SK-N-SH treated with all-trans-retinoic acid at 6 μM for 48 hours (cell line): ENCODE results near the gene RAP2A.

ENCODE experiments used
- CSDC2 ChIP-seq: fragments of 250-450 bp; sonication (Bioruptor Pico); IDR thresholded peaks from 2 replicates; pipeline ENCODE4 v1.5.0; 2020; ENCODE audit warnings: mild to moderate bottlenecking, moderate library complexity
- ISL1 ChIP-seq: fragments of 250-450 bp; sonication (Bioruptor Pico); IDR thresholded peaks from 2 replicates; pipeline ENCODE4 v2.1.2; 2022; ENCODE audit warnings: mild to moderate bottlenecking, moderate library complexity
- OSR1 ChIP-seq: fragments of 250-450 bp; sonication (Bioruptor Pico); IDR thresholded peaks from 2 replicates; pipeline ENCODE4 v1.8.0; 2022; ENCODE audit warnings: moderate library complexity, mild to moderate bottlenecking, inconsistent platforms
- SNAI2 ChIP-seq: fragments of 250-450 bp; sonication (Bioruptor Pico); IDR thresholded peaks from 2 replicates; pipeline ENCODE4 v1.5.0; 2020; ENCODE audit warnings: mild to moderate bottlenecking, moderate library complexity
- TCF4 ChIP-seq: fragments of 250-450 bp; sonication (Bioruptor Pico); IDR thresholded peaks from 2 replicates; pipeline ENCODE4 v1.8.0; 2021; ENCODE audit warnings: mild to moderate bottlenecking, moderate library complexity, borderline replicate concordance
- ZC3H10 ChIP-seq: fragments of 250-450 bp; sonication (Bioruptor Pico); IDR thresholded peaks from 2 replicates; pipeline ENCODE4 v1.5.1; 2021; ENCODE audit warnings: mild to moderate bottlenecking, moderate library complexity
- ZNF8 ChIP-seq: fragments of 450-650 bp; formaldehyde crosslinking; IDR thresholded peaks from 2 replicates; pipeline ENCODE4 v1.5.0; 2020; ENCODE audit warnings: mild to moderate bottlenecking, moderate library complexity
- TF ChIP-seq, protein P1 (sequence below): fragments of 250-450 bp; sonication (Bioruptor Pico); IDR thresholded peaks from 2 replicates; pipeline ENCODE4 v1.8.0; 2020; ENCODE audit warnings: mild to moderate bottlenecking, moderate library complexity, borderline replicate concordance
- TF ChIP-seq, protein P2 (sequence below): fragments of 250-450 bp; sonication (Bioruptor Pico); IDR thresholded peaks from 2 replicates; pipeline ENCODE4 v1.5.1; 2021; ENCODE audit warnings: mild to moderate bottlenecking, moderate library complexity
- TF ChIP-seq, protein P3 (sequence below): fragments of 250-450 bp; sonication (Bioruptor Pico); IDR thresholded peaks from 2 replicates; pipeline ENCODE4 v1.5.0; 2020; ENCODE audit warnings: mild to moderate bottlenecking, moderate library complexity
- TF ChIP-seq, protein P4 (sequence below): fragments of 250-450 bp; sonication (Bioruptor Pico); IDR thresholded peaks from 2 replicates; pipeline ENCODE4 v1.5.1; 2020; ENCODE audit warnings: low read depth, mild to moderate bottlenecking, moderate library complexity

DNA sequence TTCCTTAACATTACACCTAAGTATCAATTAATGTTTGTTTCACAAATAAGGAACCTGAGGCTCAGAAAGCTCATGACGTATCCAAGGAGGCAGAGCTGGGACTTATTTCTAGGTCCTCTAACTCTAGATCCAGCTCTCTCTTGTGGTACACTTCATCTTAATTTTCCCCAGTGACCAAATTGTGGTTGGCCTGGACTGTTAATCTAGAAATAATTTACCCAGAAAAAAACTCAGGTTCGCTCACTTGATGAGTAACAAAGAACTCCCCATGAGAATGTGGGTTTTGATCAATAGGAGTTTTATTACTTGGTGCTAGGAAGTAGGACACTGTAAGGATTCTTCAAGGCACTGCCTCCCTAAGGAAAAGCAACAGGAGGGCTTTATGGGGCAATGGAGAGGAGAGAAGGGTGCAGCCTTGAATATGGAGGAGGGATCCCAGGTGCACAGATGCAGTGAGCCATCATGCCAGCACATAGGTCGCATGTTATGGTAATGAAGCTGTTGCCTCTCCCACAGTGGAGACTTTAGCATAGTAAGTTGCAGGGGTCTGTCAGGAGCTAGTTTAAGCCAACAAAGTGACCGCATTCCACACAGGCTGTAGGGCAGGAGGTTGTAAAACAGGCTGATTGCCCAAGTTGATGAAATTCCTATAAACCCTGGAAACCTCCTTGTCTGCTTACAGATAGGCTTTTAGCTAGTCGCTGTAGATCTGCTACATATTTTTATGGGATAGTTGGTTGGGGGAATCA is 14.7 kb downstream of the RAP2A start:
- TF ChIP-seq TCF4 (CRISPR knock-in tag) (no peak), OSR1 (no peak), ZNF8 (CRISPR knock-in tag) (no peak), ZC3H10 (CRISPR knock-in tag) (no peak), CSDC2 (no peak), SNAI2 (CRISPR knock-in tag) (no peak), ISL1 (CRISPR knock-in tag) (no peak)
- TF ChIP-seq, protein P1, sequence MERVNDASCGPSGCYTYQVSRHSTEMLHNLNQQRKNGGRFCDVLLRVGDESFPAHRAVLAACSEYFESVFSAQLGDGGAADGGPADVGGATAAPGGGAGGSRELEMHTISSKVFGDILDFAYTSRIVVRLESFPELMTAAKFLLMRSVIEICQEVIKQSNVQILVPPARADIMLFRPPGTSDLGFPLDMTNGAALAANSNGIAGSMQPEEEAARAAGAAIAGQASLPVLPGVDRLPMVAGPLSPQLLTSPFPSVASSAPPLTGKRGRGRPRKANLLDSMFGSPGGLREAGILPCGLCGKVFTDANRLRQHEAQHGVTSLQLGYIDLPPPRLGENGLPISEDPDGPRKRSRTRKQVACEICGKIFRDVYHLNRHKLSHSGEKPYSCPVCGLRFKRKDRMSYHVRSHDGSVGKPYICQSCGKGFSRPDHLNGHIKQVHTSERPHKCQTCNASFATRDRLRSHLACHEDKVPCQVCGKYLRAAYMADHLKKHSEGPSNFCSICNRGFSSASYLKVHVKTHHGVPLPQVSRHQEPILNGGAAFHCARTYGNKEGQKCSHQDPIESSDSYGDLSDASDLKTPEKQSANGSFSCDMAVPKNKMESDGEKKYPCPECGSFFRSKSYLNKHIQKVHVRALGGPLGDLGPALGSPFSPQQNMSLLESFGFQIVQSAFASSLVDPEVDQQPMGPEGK (CRISPR knock-in tag) = no peak
- TF ChIP-seq, protein P2, sequence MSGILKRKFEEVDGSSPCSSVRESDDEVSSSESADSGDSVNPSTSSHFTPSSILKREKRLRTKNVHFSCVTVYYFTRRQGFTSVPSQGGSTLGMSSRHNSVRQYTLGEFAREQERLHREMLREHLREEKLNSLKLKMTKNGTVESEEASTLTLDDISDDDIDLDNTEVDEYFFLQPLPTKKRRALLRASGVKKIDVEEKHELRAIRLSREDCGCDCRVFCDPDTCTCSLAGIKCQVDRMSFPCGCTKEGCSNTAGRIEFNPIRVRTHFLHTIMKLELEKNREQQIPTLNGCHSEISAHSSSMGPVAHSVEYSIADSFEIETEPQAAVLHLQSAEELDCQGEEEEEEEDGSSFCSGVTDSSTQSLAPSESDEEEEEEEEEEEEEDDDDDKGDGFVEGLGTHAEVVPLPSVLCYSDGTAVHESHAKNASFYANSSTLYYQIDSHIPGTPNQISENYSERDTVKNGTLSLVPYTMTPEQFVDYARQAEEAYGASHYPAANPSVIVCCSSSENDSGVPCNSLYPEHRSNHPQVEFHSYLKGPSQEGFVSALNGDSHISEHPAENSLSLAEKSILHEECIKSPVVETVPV = no peak
- TF ChIP-seq, protein P3, sequence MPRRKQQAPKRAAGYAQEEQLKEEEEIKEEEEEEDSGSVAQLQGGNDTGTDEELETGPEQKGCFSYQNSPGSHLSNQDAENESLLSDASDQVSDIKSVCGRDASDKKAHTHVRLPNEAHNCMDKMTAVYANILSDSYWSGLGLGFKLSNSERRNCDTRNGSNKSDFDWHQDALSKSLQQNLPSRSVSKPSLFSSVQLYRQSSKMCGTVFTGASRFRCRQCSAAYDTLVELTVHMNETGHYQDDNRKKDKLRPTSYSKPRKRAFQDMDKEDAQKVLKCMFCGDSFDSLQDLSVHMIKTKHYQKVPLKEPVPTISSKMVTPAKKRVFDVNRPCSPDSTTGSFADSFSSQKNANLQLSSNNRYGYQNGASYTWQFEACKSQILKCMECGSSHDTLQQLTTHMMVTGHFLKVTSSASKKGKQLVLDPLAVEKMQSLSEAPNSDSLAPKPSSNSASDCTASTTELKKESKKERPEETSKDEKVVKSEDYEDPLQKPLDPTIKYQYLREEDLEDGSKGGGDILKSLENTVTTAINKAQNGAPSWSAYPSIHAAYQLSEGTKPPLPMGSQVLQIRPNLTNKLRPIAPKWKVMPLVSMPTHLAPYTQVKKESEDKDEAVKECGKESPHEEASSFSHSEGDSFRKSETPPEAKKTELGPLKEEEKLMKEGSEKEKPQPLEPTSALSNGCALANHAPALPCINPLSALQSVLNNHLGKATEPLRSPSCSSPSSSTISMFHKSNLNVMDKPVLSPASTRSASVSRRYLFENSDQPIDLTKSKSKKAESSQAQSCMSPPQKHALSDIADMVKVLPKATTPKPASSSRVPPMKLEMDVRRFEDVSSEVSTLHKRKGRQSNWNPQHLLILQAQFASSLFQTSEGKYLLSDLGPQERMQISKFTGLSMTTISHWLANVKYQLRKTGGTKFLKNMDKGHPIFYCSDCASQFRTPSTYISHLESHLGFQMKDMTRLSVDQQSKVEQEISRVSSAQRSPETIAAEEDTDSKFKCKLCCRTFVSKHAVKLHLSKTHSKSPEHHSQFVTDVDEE = no peak
- TF ChIP-seq, protein P4, sequence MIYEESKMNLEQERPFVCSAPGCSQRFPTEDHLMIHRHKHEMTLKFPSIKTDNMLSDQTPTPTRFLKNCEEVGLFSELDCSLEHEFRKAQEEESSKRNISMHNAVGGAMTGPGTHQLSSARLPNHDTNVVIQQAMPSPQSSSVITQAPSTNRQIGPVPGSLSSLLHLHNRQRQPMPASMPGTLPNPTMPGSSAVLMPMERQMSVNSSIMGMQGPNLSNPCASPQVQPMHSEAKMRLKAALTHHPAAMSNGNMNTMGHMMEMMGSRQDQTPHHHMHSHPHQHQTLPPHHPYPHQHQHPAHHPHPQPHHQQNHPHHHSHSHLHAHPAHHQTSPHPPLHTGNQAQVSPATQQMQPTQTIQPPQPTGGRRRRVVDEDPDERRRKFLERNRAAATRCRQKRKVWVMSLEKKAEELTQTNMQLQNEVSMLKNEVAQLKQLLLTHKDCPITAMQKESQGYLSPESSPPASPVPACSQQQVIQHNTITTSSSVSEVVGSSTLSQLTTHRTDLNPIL (CRISPR knock-in tag) = no peak
